Caco-2 (cell line): ENCODE data around the gene GZMB. TPM values are rescaled to one million over a fixed set of nuclear protein-coding genes. Genes with fewer than 3 reads are reported as not detected.

Experiments
- BruUV-seq: library from RNA; stranded (reverse); fragments of 400-500 nt; replicated peaks from 2 replicates; lab custom pipeline; 2021; lab: Mats Ljungman, UMichigan
- CTCF ChIA-PET: fragments of 300-600 bp; sonication (Branson Sonifier 250); formaldehyde crosslinking; loops from one replicate; lab custom pipeline; 2022; ENCODE audit warnings: antibody characterized with exemption; lab: Charles Lee
- POLR2A ChIA-PET: fragments of 300-600 bp; sonication (Branson Sonifier 250); formaldehyde crosslinking; loops from one replicate; lab custom pipeline; 2022; ENCODE audit warnings: antibody characterized with exemption; lab: Charles Lee
- DNase-seq, 2 experiments: peaks; one replicate each; pipeline versions ENCODE4 v3.0.0 to v3.0.0-alpha.2; 2020 to 2022
- H3K27me3 ChIP-seq: replicated peaks from 2 replicates; pipeline ENCODE4 v1.6.0; 2011; ENCODE audit warnings: low read length; ENCODE audit not compliant: control insufficient read depth, insufficient read depth
- H3K36me3 ChIP-seq: 2 replicates; pipeline ENCODE4 v1.5.1; 2011; ENCODE audit warnings: low read length; ENCODE audit not compliant: control insufficient read depth, insufficient read depth
- H3K4me1 ChIP-seq: fragments of 250-450 bp; sonication (Bioruptor Pico); 2 replicates; pipeline ENCODE4 v1.5.1; 2020; ENCODE audit warnings: mild to moderate bottlenecking
- H3K4me3 ChIP-seq: 2 replicates; pipeline ENCODE4 v1.5.1; 2011; ENCODE audit warnings: low read depth, mild to moderate bottlenecking, control low read depth, low read length
- H3K9me3 ChIP-seq: fragments of 250-450 bp; sonication (Bioruptor Pico); 2 replicates; pipeline ENCODE4 v1.5.1; 2020; ENCODE audit warnings: mild to moderate bottlenecking, moderate library complexity
- H3K27ac Mint-ChIP-seq: one replicate; pipeline ENCODE4 v1.8.0; 2022; ENCODE audit warnings: mixed read lengths; ENCODE audit not compliant: unreplicated experiment
- H3K27me3 Mint-ChIP-seq: one replicate; pipeline ENCODE4 v1.8.0; 2022; ENCODE audit warnings: mixed read lengths; ENCODE audit not compliant: insufficient read depth, unreplicated experiment
- H3K36me3 Mint-ChIP-seq: one replicate; pipeline ENCODE4 v1.8.0; 2022; ENCODE audit warnings: mild to moderate bottlenecking, mixed read lengths; ENCODE audit not compliant: insufficient read depth, unreplicated experiment
- H3K4me1 Mint-ChIP-seq: one replicate; pipeline ENCODE4 v1.8.0; 2022; ENCODE audit warnings: low read depth, mixed read lengths; ENCODE audit not compliant: unreplicated experiment
- H3K4me3 Mint-ChIP-seq: one replicate; pipeline ENCODE4 v1.8.0; 2022; ENCODE audit warnings: mild to moderate bottlenecking, moderate library complexity, mixed read lengths; ENCODE audit not compliant: unreplicated experiment
- H3K9me3 Mint-ChIP-seq: one replicate; pipeline ENCODE4 v1.8.0; 2022; ENCODE audit warnings: mixed read lengths; ENCODE audit not compliant: unreplicated experiment
- CTCF ChIP-seq, 2 experiments: fragments of 200-600 bp in 1 of 2; IDR thresholded peaks; 1 replicate in 1 of 2; 2 replicates in 1 of 2; pipeline versions ENCODE4 v1.5.1 to v1.8.0; 2011 to 2022; ENCODE audit warnings: antibody characterized with exemption in 1 of 2, control low read depth in 1 of 2, inconsistent platforms in 1 of 2, low read depth in 1 of 2, low read length in 1 of 2, mild to moderate bottlenecking in 1 of 2, moderate library complexity in 1 of 2; ENCODE audit not compliant: insufficient read depth in 1 of 2, severe bottlenecking in 1 of 2, unreplicated experiment in 1 of 2
- intact Hi-C: fragments of 100-400 bp; cut with micrococcal nuclease; formaldehyde crosslinking; loops from one replicate; pipeline ENCODE4 v1.10.0; 2022; ENCODE audit not compliant: unreplicated experiment
- total RNA-seq: library from RNA; stranded (reverse); gene quantifications from 2 replicates; pipeline ENCODE4 v1.2.3, GENCODE V29; 2022

The GZMB gene
- total RNA-seq, 1 experiment from 2014 or later, result not detected

GRCh38 chr14:24609655-24610344 lies 24.2 kb downstream of the GZMB start, which contains the start of gene GZMH:
Gene GZMH, minus strand, starts transcription at chr14:24609685. Its CDS starts 72 bp downstream, at chr14:24609613.
- H3K9me3 ChIP-seq, result no peaks in the 10 kb centered on the region
- H3K36me3 ChIP-seq, result no peaks in the 10 kb centered on the region
- no peak for TF ChIP-seq CTCF (IDR thresholded peaks at IDR 0.05; ENCODE audit: insufficient read depth in 1 of 2, low read depth in 1 of 2, low read length in 1 of 2, severe bottlenecking in 1 of 2, unreplicated experiment in 1 of 2)
- H3K4me3 ChIP-seq, result no peak within 1 kb of the TSS
- ChIA-PET POLR2A (no interaction called here), CTCF (no interaction called here)
- no peaks in the 10 kb centered on the region; the same call in 1 of the 2 replicates for H3K27me3 ChIP-seq
- intact Hi-C loops, result loop anchor here (10.0 kb wide), 1 partner anchor 125 kb away; no protein-coding TSS in a partner anchor
- no peaks in the 10 kb centered on the region for H3K4me1 ChIP-seq
- Mint-ChIP-seq H3K27me3 (peaks cover 5% of the 10 kb centered on the region), H3K4me1 (no peaks in the 10 kb centered on the region), H3K9me3 (no peaks in the 10 kb centered on the region), H3K36me3 (no peaks in the 10 kb centered on the region), H3K27ac (no peak within 1 kb of the TSS), H3K4me3 (no peak within 1 kb of the TSS)
- no peak for DNase-seq
- no TSS peak for BruUV-seq

- Mint-ChIP-seq H3K9me3 (no peaks in the 10 kb centered on the region), H3K27ac (no peak overlapping the region)
Observed at GRCh38 chr14:24607635-24608514, 26.1 kb downstream of the GZMB start.

More at GRCh38 chr14:24607635-24608514, 26.1 kb downstream of the GZMB start:
- ChIA-PET POLR2A (no interaction called here), CTCF (no interaction called here)
- Histone ChIP-seq H3K4me3 (no peak overlapping the region), H3K4me1 (no peaks in the 10 kb centered on the region), H3K36me3 (no peaks in the 10 kb centered on the region), H3K27me3 (no peaks in the 10 kb centered on the region; the same call in 1 of the 2 replicates), H3K9me3 (no peaks in the 10 kb centered on the region)
- peak in 1 of 2 experiments; percentile 10 for DNase-seq
- Mint-ChIP-seq H3K4me1 (no peaks in the 10 kb centered on the region), H3K27me3 (no peaks in the 10 kb centered on the region), H3K4me3 (no peak overlapping the region), H3K36me3 (no peaks in the 10 kb centered on the region)
- no peak for TF ChIP-seq CTCF (IDR thresholded peaks at IDR 0.05; ENCODE audit: insufficient read depth in 1 of 2, low read depth in 1 of 2, low read length in 1 of 2, severe bottlenecking in 1 of 2, unreplicated experiment in 1 of 2)
- intact Hi-C loops, result loop anchor here (10.0 kb wide), 1 partner anchor 123 kb away; no protein-coding TSS in a partner anchor
- no TSS peak for BruUV-seq
